ENCODE results near the gene LIN7A.

LIN7A gene

DNA sequence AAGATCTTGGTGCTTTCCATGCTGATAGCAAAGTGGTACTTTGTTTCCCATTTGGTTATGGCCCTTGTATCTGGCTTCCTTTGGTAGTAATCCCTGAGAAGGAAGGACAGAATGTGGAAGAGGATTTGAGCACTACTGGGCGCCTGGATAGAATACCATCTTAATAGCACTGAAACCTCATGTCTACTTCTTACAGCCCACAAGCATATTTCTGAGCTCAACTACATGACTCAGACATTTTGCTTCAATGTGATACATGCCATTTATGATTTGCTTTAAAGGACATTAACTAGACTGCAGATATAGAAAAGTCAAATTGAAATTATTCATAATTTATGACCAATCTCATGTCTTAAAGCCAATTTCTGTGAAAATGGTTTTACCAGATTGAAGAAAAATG, 80.4 kb downstream of the LIN7A start:
- no peaks in the 10 kb centered on the region for H3K9me3 Mint-ChIP-seq
- H3K27me3 Mint-ChIP-seq: no peaks in the 10 kb centered on the region
- no peaks in the 10 kb centered on the region for H3K4me1 Mint-ChIP-seq (ENCODE audit: low read depth)
- H3K4me3 Mint-ChIP-seq: no peak overlapping the region
- no peaks in the 10 kb centered on the region for H3K36me3 Mint-ChIP-seq (ENCODE audit: low read depth)
- no peak overlapping the region for H3K27ac Mint-ChIP-seq

GRCh38 chr12:80849337-80849736, 88.4 kb downstream of the LIN7A start:
- H3K27ac Mint-ChIP-seq: no peak overlapping the region
- no peaks in the 10 kb centered on the region for H3K4me1 Mint-ChIP-seq (ENCODE audit: low read depth)
- peaks cover 5% of the 10 kb centered on the region for H3K9me3 Mint-ChIP-seq
- no peak overlapping the region for H3K4me3 Mint-ChIP-seq
- no peaks in the 10 kb centered on the region for H3K27me3 Mint-ChIP-seq
- H3K36me3 Mint-ChIP-seq (ENCODE audit: low read depth): no peaks in the 10 kb centered on the region

GRCh38 chr12:80848858-80849257, 88.9 kb downstream of the LIN7A start:
- Mint-ChIP-seq H3K27ac (no peak overlapping the region), H3K4me3 (no peak overlapping the region), H3K27me3 (no peaks in the 10 kb centered on the region), H3K36me3 (ENCODE audit: low read depth) (no peaks in the 10 kb centered on the region), H3K4me1 (ENCODE audit: low read depth) (no peaks in the 10 kb centered on the region), H3K9me3 (peaks cover 5% of the 10 kb centered on the region)

GRCh38 chr12:80847575-80847974, 90.2 kb downstream of the LIN7A start:
- Mint-ChIP-seq H3K27ac (no peak overlapping the region), H3K36me3 (ENCODE audit: low read depth) (no peaks in the 10 kb centered on the region), H3K9me3 (peaks cover 5% of the 10 kb centered on the region), H3K27me3 (no peaks in the 10 kb centered on the region), H3K4me1 (ENCODE audit: low read depth) (no peaks in the 10 kb centered on the region), H3K4me3 (no peak overlapping the region)

DNA sequence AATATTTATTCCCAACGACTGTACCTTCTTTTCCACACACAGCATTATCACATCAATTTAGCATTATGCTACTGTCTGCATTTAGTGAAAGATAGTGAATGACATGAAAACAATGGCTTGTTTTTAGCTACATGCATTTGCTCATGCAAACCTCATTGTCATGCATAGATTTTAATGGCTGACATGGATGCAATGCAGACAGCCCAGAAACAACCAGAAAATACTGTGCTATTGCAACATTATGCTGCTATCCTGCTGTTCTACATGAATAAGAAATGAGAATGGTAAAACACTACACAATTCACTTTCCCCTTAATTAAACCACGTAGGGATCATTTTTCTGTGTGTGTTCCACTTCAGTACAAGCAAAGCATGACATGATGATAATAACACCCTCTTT, 90.8 kb downstream of the LIN7A start:
- Mint-ChIP-seq H3K27me3 (no peaks in the 10 kb centered on the region), H3K4me3 (no peak overlapping the region), H3K4me1 (ENCODE audit: low read depth) (no peaks in the 10 kb centered on the region), H3K9me3 (peaks cover 5% of the 10 kb centered on the region), H3K36me3 (ENCODE audit: low read depth) (no peaks in the 10 kb centered on the region), H3K27ac (no peak overlapping the region)

GRCh38 chr12:80845639-80846038, 92.1 kb downstream of the LIN7A start:
- no peaks in the 10 kb centered on the region for H3K27me3 Mint-ChIP-seq
- no peak overlapping the region for H3K27ac Mint-ChIP-seq
- H3K36me3 Mint-ChIP-seq (ENCODE audit: low read depth): no peaks in the 10 kb centered on the region
- H3K9me3 Mint-ChIP-seq: peaks cover 5% of the 10 kb centered on the region
- H3K4me1 Mint-ChIP-seq (ENCODE audit: low read depth): no peaks in the 10 kb centered on the region
- no peak overlapping the region for H3K4me3 Mint-ChIP-seq

DNA sequence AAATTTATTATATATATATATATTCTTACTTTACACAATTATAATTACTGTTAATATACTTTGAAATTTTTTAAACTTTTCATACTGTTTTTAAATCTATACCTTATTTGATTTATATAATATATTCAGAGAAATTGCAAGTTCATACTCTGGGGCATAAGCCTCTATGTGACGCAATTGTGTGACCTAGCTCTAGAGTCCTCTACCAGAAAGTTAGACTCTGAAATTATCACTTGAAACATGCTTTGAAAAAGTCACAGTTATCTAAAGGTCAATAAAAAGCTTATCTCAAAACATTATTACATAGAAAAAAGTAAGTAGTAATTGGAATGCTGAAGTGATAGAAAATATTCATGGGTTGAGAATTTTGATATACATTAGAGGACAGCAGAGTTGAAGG, 93.8 kb downstream of the LIN7A start:
- H3K36me3 Mint-ChIP-seq (ENCODE audit: low read depth): no peaks in the 10 kb centered on the region
- no peak overlapping the region for H3K4me3 Mint-ChIP-seq
- no peaks in the 10 kb centered on the region for H3K27me3 Mint-ChIP-seq

GRCh38 chr12:80838708-80839107, 99.0 kb downstream of the LIN7A start:
- Mint-ChIP-seq H3K27ac (no peak overlapping the region), H3K9me3 (no peaks in the 10 kb centered on the region), H3K36me3 (ENCODE audit: low read depth) (no peaks in the 10 kb centered on the region), H3K4me1 (ENCODE audit: low read depth) (no peaks in the 10 kb centered on the region), H3K27me3 (no peaks in the 10 kb centered on the region), H3K4me3 (no peak overlapping the region)

More for the DNA sequence above, 93.8 kb downstream of the LIN7A start:
- Mint-ChIP-seq H3K27ac (no peak overlapping the region), H3K4me1 (ENCODE audit: low read depth) (no peaks in the 10 kb centered on the region), H3K9me3 (no peaks in the 10 kb centered on the region)

- no peak overlapping the region for H3K27ac Mint-ChIP-seq
- H3K9me3 Mint-ChIP-seq: no peaks in the 10 kb centered on the region
- H3K4me1 Mint-ChIP-seq (ENCODE audit: low read depth): no peaks in the 10 kb centered on the region
- no peaks in the 10 kb centered on the region for H3K27me3 Mint-ChIP-seq
- H3K4me3 Mint-ChIP-seq: no peak overlapping the region
- no peaks in the 10 kb centered on the region for H3K36me3 Mint-ChIP-seq (ENCODE audit: low read depth)
Measured at GRCh38 chr12:80838024-80838658, 99.6 kb downstream of the LIN7A start.

GRCh38 chr12:80837342-80837978, 100.3 kb downstream of the LIN7A start:
- H3K27me3 Mint-ChIP-seq: no peaks in the 10 kb centered on the region

GRCh38 chr12:80834724-80835123, 103.0 kb downstream of the LIN7A start:
- H3K4me3 Mint-ChIP-seq: no peak overlapping the region
- H3K9me3 Mint-ChIP-seq: peaks cover 7% of the 10 kb centered on the region
- H3K36me3 Mint-ChIP-seq (ENCODE audit: low read depth): no peaks in the 10 kb centered on the region
- H3K27ac Mint-ChIP-seq: no peak overlapping the region
- H3K27me3 Mint-ChIP-seq: no peaks in the 10 kb centered on the region
- H3K4me1 Mint-ChIP-seq (ENCODE audit: low read depth): no peaks in the 10 kb centered on the region

More at GRCh38 chr12:80837342-80837978, 100.3 kb downstream of the LIN7A start:
- Mint-ChIP-seq H3K4me1 (ENCODE audit: low read depth) (no peaks in the 10 kb centered on the region), H3K27ac (no peak overlapping the region), H3K36me3 (ENCODE audit: low read depth) (no peaks in the 10 kb centered on the region), H3K4me3 (no peak overlapping the region), H3K9me3 (no peaks in the 10 kb centered on the region)

DNA sequence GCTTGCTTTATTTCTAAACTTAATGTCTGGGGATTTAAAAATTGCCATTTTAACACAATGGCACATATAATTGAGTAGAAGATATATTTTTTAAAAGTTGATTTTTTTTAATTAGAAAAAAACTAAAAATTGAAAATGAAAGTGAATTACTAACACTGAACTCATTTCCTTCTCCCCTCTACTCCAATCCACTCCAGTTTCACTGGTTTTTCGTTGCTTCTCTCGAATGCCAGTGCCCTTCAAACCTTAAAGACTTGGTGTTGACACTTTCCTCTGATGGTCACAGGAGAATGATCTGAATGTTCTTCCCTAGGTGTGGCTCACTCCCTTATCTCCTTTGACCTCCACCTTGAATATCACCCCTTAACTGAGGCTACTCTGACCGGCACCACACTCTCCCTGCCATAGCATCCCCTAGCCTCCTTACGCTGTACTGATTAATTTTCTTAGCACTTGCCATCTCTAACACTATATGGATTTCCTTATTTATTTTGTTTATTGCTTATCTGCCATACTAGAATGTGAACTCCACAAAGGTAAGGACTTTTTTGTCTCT, 107.1 kb downstream of the LIN7A start:
- no peaks in the 10 kb centered on the region for H3K4me1 Mint-ChIP-seq (ENCODE audit: low read depth)
- H3K9me3 Mint-ChIP-seq: peaks cover 7% of the 10 kb centered on the region
- H3K27ac Mint-ChIP-seq: no peak overlapping the region
- no peaks in the 10 kb centered on the region for H3K36me3 Mint-ChIP-seq (ENCODE audit: low read depth)
- H3K4me3 Mint-ChIP-seq: no peak overlapping the region
- H3K27me3 Mint-ChIP-seq: no peaks in the 10 kb centered on the region

DNA sequence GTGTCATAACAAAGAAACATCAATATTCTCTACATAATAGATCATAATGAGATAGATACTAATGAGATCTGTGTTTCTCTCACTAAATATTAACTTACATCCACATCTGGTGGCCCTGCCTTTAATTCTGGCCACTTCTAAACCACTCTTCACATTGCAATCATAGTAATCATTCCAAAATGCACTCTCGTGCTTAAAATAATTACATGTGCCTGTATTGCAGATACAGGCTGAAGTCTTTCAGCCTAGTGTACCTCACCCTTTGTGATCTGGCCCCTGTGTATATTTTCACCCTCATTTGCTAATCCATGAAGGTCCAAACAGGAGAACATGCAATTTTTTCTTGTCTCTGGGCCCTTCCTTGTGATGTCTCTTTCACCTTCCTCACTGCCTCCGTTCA, 108.0 kb downstream of the LIN7A start:
- H3K27ac Mint-ChIP-seq: no peak overlapping the region
- H3K9me3 Mint-ChIP-seq: peaks cover 7% of the 10 kb centered on the region
- no peaks in the 10 kb centered on the region for H3K36me3 Mint-ChIP-seq (ENCODE audit: low read depth)
- no peaks in the 10 kb centered on the region for H3K4me1 Mint-ChIP-seq (ENCODE audit: low read depth)
- no peak overlapping the region for H3K4me3 Mint-ChIP-seq
- H3K27me3 Mint-ChIP-seq: no peaks in the 10 kb centered on the region

DNA sequence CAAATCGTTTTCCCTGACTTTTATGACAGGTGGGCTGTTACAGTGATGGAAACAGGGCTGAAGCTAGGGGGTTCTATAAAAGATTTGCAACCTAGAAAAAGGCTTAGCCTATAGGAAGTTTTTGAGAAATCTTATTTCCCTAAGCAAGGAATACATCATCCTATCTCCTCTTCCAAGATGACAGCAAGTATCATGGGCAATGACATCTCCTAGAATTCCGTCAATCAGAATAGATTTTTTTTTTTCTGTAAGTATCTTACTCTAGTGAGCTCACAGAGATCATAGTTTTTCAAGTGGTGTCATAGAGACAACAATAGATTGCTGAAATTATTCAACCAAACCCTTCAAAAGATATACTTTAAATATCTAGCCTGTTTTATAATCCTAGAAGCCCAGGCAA, 112.2 kb downstream of the LIN7A start:
- Mint-ChIP-seq H3K9me3 (peaks cover 12% of the 10 kb centered on the region), H3K27me3 (no peaks in the 10 kb centered on the region), H3K4me1 (ENCODE audit: low read depth) (no peaks in the 10 kb centered on the region), H3K4me3 (no peak overlapping the region), H3K36me3 (ENCODE audit: low read depth) (no peaks in the 10 kb centered on the region), H3K27ac (no peak overlapping the region)

GRCh38 chr12:80823393-80823792, 114.3 kb downstream of the LIN7A start:
- no peaks in the 10 kb centered on the region for H3K36me3 Mint-ChIP-seq (ENCODE audit: low read depth)
- no peaks in the 10 kb centered on the region for H3K4me1 Mint-ChIP-seq (ENCODE audit: low read depth)
- peaks cover 12% of the 10 kb centered on the region for H3K9me3 Mint-ChIP-seq
- H3K27me3 Mint-ChIP-seq: no peaks in the 10 kb centered on the region
- no peak overlapping the region for H3K4me3 Mint-ChIP-seq
- no peak overlapping the region for H3K27ac Mint-ChIP-seq
